Measurements from ENCODE around the gene OR52I1. TPM values are rescaled to one million over a fixed set of nuclear protein-coding genes. Genes with fewer than 3 reads are reported as not detected.

Gene OR52I1, protein sequence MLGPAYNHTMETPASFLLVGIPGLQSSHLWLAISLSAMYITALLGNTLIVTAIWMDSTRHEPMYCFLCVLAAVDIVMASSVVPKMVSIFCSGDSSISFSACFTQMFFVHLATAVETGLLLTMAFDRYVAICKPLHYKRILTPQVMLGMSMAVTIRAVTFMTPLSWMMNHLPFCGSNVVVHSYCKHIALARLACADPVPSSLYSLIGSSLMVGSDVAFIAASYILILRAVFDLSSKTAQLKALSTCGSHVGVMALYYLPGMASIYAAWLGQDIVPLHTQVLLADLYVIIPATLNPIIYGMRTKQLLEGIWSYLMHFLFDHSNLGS
- 0.07 TPM in 1 of 2 replicates, not detected in the other for total RNA-seq

DNA sequence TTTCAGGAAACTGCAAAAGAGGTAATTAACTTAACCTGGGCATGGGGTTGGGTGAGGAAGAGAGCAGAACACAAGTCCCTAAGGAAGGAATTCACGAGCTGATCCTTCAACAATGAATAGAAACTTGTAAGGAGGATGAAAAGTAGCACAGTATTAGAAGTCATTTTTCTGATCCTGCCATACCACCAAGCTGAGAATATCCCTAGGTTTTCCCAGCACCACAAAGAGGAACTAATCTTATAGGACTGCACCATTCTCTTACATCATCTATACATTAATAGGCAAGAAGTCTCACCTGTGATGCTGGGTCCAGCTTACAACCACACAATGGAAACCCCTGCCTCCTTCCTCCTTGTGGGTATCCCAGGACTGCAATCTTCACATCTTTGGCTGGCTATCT lies at the start of gene OR52I1:
TSS of gene OR52I1 (plus strand) at position 301 of the 400 bp plus-strand sequence. CDS start at position 301, 0 bp downstream.
- intact Hi-C loops (cut with micrococcal nuclease): no loop called here

DNA sequence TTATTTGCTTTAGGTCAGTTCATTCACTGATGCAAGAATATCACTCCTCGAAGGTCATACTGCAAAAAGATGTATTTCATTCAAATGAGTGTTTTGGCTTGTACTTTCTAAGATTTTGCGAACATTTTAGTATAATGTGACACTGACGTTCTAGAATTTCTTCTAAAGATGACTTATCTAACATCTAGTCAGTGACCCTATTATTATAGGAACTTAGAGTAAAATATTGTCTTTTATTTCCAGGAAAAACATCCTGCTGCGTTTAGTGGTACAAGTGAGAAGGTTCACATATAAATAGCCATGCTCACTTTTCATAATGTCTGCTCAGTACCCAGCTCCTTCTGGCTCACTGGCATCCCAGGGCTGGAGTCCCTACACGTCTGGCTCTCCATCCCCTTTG lies 48.9 kb upstream of the OR52I1 start, which contains the start of gene OR52M1:
TSS of gene OR52M1 (plus strand) at position 301 of the 400 bp plus-strand sequence. CDS start at position 301, 0 bp downstream.
- intact Hi-C loops (cut with micrococcal nuclease): no loop called here

DNA sequence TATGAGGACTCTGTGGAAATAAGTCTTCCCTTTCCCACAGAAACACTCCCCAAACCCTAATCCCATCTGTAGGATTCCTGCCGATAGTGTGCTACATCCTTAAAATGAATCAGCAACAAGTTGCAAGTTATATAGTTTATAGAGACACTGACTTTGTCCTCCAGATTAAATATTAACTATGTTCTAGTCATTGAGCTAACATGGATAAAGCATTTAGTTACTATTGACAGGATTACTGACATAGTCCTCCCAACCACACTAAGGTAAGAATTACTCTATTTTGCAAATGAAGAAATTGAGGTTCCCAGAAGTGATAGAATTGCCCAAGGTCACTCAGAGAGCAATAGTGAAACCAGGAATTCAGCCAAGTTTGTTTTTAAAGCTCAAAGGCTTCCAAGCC lies 47.0 kb upstream of the OR52I1 start:
- intact Hi-C loops (cut with micrococcal nuclease): no loop called here

DNA sequence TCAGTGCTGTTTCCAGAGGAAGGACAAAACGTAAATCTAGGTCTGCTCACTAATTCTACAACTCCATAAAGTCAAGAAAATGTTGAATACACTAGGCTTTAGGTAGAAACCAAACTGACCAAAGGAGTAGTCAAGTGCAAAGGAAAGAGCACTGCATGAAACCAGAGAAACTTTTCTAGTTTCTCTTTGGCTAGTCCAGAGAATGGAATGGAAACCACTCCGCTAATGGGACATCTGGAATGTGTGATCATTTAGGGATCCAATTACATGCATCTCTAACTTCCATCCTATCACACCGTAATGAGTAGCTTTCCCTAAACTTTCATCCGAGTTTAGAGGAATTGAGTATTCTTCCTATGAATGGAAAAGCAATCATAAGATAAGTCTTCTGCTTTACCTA lies 46.4 kb upstream of the OR52I1 start:
- intact Hi-C loops (cut with micrococcal nuclease): no loop called here

DNA sequence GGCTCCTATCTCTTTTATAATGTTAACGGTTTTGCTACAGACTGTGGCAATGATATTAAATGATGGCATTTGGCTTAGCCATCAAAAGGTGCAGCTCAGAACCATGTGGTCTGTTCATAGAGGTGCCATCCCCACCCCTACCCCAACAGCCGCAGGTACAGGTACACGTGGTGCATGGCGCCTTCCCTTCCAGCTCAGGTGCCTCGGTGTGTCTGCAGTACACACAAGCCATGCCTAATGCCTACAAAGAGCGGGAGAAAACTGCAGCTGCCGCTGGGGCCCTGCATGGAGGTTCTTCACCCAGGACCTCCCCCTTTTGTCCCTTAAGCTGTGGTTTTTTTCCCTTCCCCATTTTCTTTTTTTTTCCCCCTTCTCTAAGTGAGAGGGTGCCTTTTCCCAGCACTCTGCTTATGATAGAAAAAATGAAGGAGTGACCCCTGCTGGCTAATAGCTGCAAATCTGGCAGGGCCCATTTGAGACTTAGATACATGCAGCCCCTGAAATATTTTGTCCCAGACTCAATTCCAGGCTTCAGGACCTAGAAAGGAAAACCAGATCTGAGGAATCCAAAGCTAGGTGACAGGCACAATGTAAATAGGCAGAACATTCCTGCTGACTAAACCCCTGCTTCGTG lies 42.4 kb upstream of the OR52I1 start:
- intact Hi-C loops (cut with micrococcal nuclease): loop anchor here (1.0 kb wide), 1 partner anchor 364 kb away; no protein-coding TSS in a partner anchor

DNA sequence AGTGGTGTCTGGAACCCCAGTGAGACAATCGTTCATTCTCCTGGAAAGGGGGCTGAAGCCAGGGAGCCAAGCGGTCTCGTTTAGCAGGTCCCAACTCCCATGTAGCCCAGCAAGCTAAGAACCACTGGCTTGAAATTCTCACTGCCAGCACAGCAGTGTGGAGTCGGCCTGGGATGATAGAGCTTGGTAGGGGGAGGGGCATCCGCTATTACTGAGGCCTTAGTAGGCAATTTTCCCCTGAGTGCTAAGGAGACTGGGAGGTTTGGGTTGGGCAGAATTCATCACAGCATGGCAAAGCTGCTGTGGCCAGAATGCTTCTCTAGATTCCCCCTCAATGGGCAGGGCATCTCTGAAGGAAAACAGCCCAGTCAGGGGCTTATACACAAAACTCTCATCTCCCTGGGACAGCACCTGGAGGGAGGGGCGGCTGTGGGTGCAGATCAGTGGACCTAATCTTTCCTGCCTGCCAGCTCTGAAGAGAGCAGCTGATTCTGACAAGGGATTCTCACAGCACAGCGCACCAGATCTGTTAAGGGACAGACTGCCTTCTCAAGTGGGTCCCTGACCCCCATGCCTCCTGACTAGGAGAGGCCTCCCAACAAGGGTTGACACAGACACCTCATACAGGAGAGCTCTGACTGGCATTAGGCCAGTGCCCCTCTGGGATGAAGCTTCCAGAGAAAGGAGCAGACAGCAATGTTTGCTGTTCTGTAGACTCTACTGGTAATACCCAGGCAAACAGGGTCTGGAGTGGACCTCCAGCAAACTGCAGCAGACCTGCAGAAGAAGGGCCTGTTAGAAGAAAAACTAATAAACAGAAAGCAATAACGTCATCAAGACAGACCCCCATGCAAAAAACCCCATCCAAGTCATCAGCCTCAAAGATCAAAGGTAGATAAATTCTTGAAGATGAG lies 34.1 kb upstream of the OR52I1 start:
- intact Hi-C loops (cut with micrococcal nuclease): no loop called here

DNA sequence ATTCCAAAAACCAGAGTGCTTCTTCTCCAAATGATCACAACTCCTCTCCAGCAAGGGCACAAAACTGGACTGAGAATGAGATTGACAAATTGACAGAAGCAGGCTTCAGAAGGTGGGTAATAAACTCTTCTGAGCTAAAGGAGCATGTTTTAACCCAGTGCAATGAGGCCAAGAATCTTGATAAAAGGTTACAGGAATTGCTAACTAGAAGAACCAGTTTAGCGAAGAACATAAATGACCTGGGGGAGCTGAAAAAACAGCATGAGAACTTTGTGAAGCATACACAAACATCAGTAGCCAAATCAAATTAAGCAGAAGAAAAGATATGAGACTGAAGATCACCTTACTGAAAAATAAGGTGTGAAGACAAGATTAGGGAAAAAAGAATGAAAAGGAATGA lies 33.4 kb upstream of the OR52I1 start:
- intact Hi-C loops (cut with micrococcal nuclease): no loop called here

DNA sequence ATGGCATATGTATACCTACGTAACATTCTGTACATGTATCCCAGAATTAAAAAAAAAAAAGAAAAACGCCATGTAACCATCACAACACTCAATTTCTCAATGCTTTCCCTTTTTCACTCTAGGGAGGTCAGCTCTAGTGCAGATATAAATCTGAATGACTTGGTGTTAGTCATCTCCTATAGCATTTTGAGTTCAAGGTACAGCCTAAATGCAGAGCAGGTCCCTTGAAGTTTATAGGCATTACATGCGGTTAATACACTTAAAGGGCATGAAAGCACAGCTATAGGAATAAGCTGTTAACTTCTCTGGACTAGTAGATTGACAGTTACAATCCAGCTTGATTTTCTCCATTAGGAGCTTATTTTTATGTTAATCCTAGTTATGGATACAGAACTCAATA lies 28.5 kb upstream of the OR52I1 start:
- intact Hi-C loops (cut with micrococcal nuclease): no loop called here

DNA sequence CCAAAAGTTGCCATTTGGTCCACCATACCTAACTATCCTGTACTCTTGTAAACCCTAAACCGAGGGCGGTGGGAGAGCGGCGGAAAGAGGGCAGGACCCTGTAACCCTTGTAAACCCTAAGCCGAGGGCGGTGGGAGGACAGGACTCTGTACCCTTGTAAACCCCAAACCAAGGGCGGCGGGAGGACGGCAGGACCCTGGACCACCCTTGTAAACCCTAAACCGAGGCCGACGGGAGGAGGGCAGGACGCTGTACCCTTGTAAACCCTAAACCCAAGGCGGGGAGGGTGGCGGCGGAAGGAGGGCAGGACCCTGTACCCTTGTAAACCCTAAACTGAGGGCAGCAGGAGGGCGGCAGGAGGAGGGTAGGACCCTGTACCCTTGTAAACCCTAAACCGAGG lies 24.8 kb upstream of the OR52I1 start:
- intact Hi-C loops (cut with micrococcal nuclease): no loop called here

DNA sequence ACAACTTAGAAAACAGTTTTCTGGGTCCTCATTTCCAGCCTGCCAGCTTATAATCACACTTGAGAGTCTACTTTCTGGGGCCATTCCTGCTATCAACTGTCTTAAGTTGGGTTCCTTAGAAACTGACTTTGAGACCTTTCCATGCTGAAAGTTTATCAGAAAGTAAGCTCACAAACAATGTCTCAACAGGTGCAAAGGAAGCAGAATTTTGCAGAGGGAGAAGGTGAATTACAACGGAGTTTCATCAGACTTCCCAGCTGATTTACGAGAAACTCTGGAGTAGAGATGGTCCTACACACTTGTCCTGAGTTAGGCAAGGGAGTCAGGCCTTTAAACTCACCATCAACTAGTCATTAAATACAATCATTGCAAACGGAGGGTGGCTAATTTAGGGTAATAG lies 17.0 kb upstream of the OR52I1 start:
- intact Hi-C loops (cut with micrococcal nuclease): no loop called here

DNA sequence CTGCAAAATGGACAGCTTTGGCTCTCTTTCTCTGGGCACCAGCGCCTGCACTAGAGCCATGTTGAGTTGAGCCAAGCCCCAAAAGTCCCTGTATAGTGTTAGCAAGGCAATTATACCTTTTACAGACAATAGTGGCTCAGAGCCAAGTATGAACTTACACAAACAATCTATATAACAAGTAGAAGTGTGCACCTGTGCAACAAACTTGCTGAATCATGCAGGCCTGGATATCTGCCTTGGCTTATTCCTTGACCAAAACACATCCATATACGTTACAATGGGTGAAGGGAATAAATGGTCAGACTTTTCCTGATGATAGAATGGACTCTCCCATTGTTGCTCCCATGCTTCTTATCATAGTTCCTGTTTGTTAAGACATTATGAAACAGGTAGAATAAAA lies 16.1 kb upstream of the OR52I1 start:
- intact Hi-C loops (cut with micrococcal nuclease): no loop called here

DNA sequence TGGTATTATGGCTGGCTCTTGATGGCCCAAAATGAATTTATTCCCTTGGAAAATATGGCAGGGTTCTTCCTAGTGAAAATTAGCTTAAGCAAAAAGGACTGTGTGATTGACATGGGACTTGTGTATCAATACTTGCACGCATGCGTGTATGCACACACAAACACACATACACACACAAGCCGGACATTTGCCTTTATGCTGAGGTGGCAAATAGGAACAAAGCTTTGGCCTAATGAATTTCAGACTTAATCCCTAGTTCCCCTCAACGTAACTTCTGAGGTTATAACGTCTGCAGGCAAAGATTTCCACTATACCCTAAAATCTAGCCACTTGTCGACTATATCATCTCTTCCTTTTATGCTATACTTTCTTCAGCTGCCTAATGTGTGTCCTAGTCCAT lies 15.2 kb upstream of the OR52I1 start:
- intact Hi-C loops (cut with micrococcal nuclease): no loop called here

DNA sequence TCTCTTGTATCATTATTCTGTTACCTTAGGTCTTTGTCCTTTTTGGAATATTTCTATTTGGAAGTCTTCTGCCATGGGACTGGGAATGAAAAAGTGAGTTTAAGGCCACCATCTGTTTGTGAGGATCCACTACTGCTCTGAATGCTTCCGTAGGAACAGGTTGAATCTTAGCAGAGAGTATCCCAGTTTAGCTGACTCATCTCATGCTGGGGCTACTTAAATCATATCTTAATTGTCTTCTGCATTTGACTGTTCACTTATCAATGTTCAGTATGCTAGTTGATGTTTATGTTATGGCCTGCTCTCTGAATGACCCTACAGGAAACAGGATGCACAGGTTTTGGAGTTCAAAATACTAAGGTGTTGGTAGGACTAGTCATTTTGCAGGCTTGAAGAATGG lies 13.7 kb upstream of the OR52I1 start:
- intact Hi-C loops (cut with micrococcal nuclease): no loop called here

DNA sequence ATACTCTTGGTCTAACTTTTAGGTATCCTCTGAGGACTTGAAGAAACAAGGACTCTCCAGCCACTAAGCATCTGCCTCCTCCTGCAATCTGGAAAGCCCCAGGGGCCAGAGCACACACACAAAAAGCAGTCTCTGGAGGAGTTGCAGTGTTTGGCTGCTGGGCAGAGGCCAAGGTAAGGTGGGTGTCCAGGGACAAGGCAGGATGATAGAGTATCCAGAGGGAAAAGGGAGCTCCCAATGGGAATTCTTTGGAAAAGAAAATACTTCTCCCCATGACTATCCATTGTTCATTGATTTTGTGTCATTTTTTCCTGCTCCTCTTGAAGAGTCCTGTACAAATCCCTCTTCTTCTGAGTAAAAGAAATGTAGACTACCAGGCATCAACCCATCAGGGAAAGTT lies 12.4 kb upstream of the OR52I1 start, which contains the start of gene OR52I2:
TSS of gene OR52I2 (plus strand) at position 301 of the 400 bp plus-strand sequence.
- intact Hi-C loops (cut with micrococcal nuclease): no loop called here

DNA sequence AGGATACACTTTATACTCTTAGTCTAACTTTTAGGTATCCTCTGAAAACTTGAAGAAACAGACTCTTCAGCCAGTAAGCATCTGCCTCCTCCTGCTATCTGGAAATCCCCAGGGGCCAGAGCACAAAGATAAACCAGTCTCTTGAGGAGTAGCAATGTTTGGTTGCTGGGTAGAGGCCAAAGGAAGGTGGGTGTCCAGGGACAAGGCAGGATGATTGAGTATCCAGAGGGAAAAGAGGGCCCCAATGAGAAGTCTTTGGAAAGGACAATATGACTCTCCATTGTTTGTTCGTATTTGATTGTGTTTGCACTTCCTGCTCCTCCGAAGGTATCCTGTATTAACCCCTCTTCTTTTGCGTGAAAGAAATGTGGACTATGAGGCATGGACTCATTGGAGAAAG lies 4.8 kb upstream of the OR52I1 start:
- intact Hi-C loops (cut with micrococcal nuclease): no loop called here

DNA sequence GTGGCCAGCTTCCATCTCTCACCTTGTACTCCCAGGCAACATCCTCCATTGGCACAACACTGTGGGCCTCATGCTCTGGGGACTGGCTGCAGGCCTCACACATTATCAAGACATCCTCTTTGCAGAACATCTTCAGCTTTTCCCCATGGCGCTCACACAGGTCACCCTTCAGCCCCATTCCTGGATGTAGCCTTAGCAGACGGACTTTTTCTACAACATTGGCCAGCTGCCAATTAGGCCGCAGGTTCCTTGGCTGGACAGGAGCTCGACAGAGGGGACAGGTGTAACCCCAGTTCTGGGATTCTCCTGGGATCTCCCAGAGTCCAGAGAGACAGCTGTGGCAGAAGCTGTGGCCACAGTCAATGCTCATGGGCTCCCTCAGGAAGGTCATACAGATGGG lies 11.2 kb downstream of the OR52I1 start:
- intact Hi-C loops (cut with micrococcal nuclease): loop anchor here (5.0 kb wide), 3 partner anchors 748 to 1228 kb away; partner anchors contain the start of genes RHOG, STIM1 and ZNF195

DNA sequence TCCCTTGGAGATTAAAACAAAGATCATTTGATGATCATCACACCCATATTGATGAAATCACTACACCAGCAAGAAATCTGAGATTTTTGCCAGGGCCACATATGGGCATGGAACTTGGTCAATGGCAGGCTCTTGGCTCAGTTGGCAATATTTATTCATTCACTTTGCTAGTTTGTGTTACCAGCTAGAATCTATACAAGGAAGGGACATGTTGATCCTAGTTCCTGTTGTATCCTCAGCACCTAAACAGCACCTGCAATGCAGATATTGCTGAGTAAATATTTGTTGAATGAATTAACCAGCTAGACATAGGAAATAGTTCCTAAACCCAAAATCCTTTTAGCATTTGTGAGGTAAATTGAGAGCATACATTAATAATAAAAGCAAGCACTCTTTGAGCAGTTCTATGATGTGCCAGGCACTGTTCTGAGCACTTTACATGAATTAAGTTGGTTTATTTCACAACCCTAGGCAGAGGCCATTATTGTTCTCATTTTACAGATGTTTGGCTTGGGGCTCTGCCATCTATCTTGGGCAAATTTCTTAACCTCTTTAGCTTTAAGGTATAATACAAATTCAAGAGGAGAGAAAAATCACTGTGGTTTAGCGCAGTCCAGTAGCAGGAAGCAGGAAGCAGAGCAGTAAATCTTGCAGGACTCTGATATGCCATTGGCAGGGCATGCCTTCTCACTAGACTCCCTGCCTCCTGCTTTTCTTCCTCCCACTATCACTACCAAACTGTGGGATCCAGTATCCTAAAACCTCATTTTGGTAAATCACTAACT lies 12.6 kb downstream of the OR52I1 start:
- intact Hi-C loops (cut with micrococcal nuclease): loop anchor here (5.0 kb wide), 3 partner anchors 749 to 1229 kb away; partner anchors contain the start of genes RHOG, STIM1 and ZNF195

DNA sequence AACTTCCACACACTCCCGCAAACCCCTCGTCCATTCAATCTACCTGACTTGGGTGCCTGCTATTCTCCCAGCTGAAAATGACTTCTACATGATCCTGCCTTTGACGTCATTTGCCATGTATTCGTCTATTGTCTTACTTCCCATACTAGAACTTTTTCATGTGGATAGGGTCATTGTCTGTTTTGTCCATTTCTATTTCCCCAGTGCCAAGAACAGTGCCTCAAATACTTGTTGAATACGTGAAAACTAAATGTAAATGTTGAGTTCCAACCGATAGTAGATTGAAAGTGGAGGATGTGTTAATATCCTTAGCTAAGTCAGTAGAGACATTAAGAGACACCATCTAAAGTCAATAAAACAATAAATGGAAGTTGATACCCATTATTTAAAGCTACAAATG lies 13.3 kb downstream of the OR52I1 start:
- intact Hi-C loops (cut with micrococcal nuclease): loop anchor here (5.0 kb wide), 3 partner anchors 750 to 1230 kb away; partner anchors contain the start of genes RHOG, STIM1 and ZNF195

DNA sequence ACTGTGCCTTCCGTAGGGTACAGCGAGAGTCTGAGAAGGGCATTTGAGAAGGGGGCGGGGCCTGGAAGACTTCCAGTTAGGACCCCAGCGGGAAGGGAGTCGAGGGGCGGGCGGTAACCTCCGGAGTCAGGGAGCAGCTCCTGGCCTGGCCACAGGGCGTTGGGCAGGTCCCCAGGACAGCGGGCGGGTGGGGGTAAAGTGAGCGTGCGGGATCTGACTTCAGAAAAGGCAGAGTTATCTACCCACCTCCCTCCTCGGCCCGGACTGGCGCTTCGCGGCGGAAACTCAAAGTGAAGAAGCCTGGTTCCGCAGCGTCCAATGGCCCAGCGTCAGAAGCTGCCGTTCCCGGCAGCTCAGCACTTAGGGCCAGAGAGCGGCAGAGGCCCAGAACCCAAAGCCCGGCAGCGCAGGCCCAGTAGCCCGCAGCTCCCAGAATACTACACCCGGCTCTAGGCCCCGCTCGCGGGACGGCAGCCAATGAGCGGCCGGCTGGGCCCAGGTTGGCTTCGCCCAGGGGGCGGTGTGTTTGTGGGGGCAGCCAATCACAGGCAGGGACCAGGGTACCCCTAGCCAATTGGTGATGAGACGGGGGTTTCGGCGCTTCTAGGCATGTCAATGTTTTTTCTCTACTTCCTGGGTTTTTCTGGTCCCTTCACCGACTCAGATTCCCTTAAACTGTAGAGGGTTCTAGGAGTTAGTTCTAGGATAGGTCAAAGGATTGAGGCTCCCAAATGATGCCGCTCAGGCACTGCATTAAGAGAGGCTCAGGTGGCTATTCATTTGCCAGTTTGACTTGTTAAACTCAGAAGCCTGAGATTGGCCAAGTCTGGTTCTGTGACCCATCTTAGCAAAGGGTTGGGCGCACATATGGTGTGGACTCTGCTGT lies 14.2 kb downstream of the OR52I1 start, which contains the start of gene TRIM68:
TSS of gene TRIM68 (minus strand) at position 451 of the 886 bp plus-strand sequence. CDS start 2,727 bp downstream, outside the sequence.
- intact Hi-C loops (cut with micrococcal nuclease): loop anchor here (1.0 to 5.0 kb wide), 11 partner anchors 29 to 1627 kb away; partner anchors contain the start of genes FHIP1B, OR51D1, RHOG and STIM1

All from T-helper 1 cell treated with Interleukin-12 subunit alpha and Interleukin-12 subunit beta and Interleukin-4 antibody, amounts not matched to agents 30 ng/mL and 1 ng/mL, for 36 hours (primary cell).